IMR-90 (cell line): Measurements from ENCODE around the gene HS3ST6. TPM values are rescaled to one million over a fixed set of nuclear protein-coding genes. Genes with fewer than 3 reads are reported as not detected.

Experiments used
- ATAC-seq: fragments of 200-7000 bp; cut with Tn5 transposase; 2 replicates; pipeline ENCODE4 v1.9.1; 2020; ENCODE audit warnings: low read depth, mild to moderate bottlenecking, moderate library complexity
- BruUV-seq: library from RNA; stranded (reverse); fragments of 400-500 nt; replicated peaks from 2 replicates; lab custom pipeline; 2021; lab: Mats Ljungman, UMichigan
- CTCF ChIA-PET: fragments of 300-600 bp; formaldehyde crosslinking; extraction: SDS; loops from one replicate; lab custom pipeline; 2021; ENCODE audit warnings: antibody characterized with exemption; lab: Yijun Ruan, JAX
- POLR2A ChIA-PET: fragments of 300-600 bp; sonication (Branson Sonifier 250); formaldehyde crosslinking; loops from one replicate; lab custom pipeline; 2022; ENCODE audit warnings: antibody characterized with exemption; ENCODE audit not compliant: unreplicated experiment; lab: Charles Lee
- DNase-seq: peaks from one replicate; pipeline ENCODE4 v3.0.0; 2013
- H2AFZ ChIP-seq: replicated peaks from 2 replicates; pipeline ENCODE3; 2013; ENCODE audit warnings: low read length, mild to moderate bottlenecking; ENCODE audit not compliant: poor library complexity
- H2AK5ac ChIP-seq: 2 replicates; pipeline ENCODE4 v1.6.1; 2013; ENCODE audit warnings: low read depth, low read length, inconsistent platforms
- H2AK9ac ChIP-seq: replicated peaks from 2 replicates; pipeline ENCODE3; 2013; ENCODE audit warnings: mild to moderate bottlenecking, low read depth, low read length, moderate library complexity; ENCODE audit not compliant: poor library complexity
- H2BK120ac ChIP-seq: 2 replicates; pipeline ENCODE4 v1.6.1; 2013; ENCODE audit warnings: low read depth, low read length, inconsistent platforms
- H2BK15ac ChIP-seq: 3 replicates; pipeline ENCODE4 v1.6.1; 2013; ENCODE audit warnings: low read depth, low read length, inconsistent platforms
- H2BK20ac ChIP-seq: 2 replicates; pipeline ENCODE4 v1.6.1; 2013; ENCODE audit warnings: low read depth, mild to moderate bottlenecking, inconsistent platforms, low read length, moderate library complexity
- H2BK5ac ChIP-seq: 2 replicates; pipeline ENCODE4 v1.6.1; 2013; ENCODE audit warnings: mild to moderate bottlenecking, low read depth, low read length, inconsistent platforms; ENCODE audit not compliant: poor library complexity, severe bottlenecking
- H3K14ac ChIP-seq: replicated peaks from 2 replicates; pipeline ENCODE4 v1.6.1; 2013; ENCODE audit warnings: low read depth, low read length, inconsistent platforms
- H3K18ac ChIP-seq: 2 replicates; pipeline ENCODE4 v1.6.1; 2013; ENCODE audit warnings: low read depth, low read length, control low read depth
- H3K23ac ChIP-seq: 2 replicates; pipeline ENCODE4 v1.6.1; 2013; ENCODE audit warnings: low read depth, low read length, inconsistent platforms
- H3K27ac ChIP-seq: 2 replicates; pipeline ENCODE4 v1.5.1; 2013; ENCODE audit warnings: mild to moderate bottlenecking, control low read depth, low read length; ENCODE audit not compliant: insufficient read depth
- H3K27me3 ChIP-seq: 2 replicates; pipeline ENCODE4 v1.6.1; 2013; ENCODE audit warnings: low read length; ENCODE audit not compliant: control insufficient read depth, insufficient read depth
- H3K36me3 ChIP-seq: 2 replicates; pipeline ENCODE4 v1.6.1; 2013; ENCODE audit warnings: low read length, mixed read lengths; ENCODE audit not compliant: control insufficient read depth, insufficient read depth
- H3K4ac ChIP-seq: 2 replicates; pipeline ENCODE4 v1.6.1; 2013; ENCODE audit warnings: low read depth, low read length, inconsistent platforms
- H3K4me1 ChIP-seq: 2 replicates; pipeline ENCODE4 v1.6.1; 2013; ENCODE audit warnings: low read length, mixed read lengths; ENCODE audit not compliant: control insufficient read depth, insufficient read depth
- H3K4me2 ChIP-seq: 2 replicates; pipeline ENCODE4 v1.6.1; 2013; ENCODE audit warnings: low read depth, mild to moderate bottlenecking, control low read depth, low read length, moderate library complexity
- H3K4me3 ChIP-seq: 2 replicates; pipeline ENCODE4 v1.5.1; 2013; ENCODE audit warnings: low read depth, mild to moderate bottlenecking, control low read depth, low read length, moderate library complexity; ENCODE audit not compliant: insufficient read depth
- H3K56ac ChIP-seq: 2 replicates; pipeline ENCODE4 v1.6.1; 2013; ENCODE audit warnings: low read length, inconsistent platforms; ENCODE audit not compliant: insufficient read depth; ENCODE audit errors: extremely low read depth
- H3K79me1 ChIP-seq, 2 experiments: 2 replicates each; pipeline ENCODE4 v1.6.1; 2013; ENCODE audit warnings: low read length in 2 of 2, inconsistent platforms in 1 of 2, low read depth in 1 of 2
- H3K9ac ChIP-seq: 2 replicates; pipeline ENCODE4 v1.6.1; 2013; ENCODE audit warnings: low read depth, low read length, control low read depth
- H3K9me1 ChIP-seq: 2 replicates; pipeline ENCODE4 v1.6.1; 2013; ENCODE audit warnings: low read length, inconsistent platforms; ENCODE audit not compliant: insufficient read depth
- H3K9me3 ChIP-seq: 2 replicates; pipeline ENCODE4 v1.6.1; 2013; ENCODE audit warnings: low read length; ENCODE audit not compliant: control insufficient read depth, insufficient read depth
- H4K20me1 ChIP-seq: 2 replicates; pipeline ENCODE4 v1.6.1; 2013; ENCODE audit warnings: low read length, inconsistent platforms; ENCODE audit not compliant: insufficient read depth
- H4K5ac ChIP-seq: 2 replicates; pipeline ENCODE4 v1.6.1; 2013; ENCODE audit warnings: mild to moderate bottlenecking, low read depth, low read length, control low read depth
- H4K8ac ChIP-seq, 2 experiments: 2 replicates each; pipeline ENCODE4 v1.6.1; 2013; ENCODE audit warnings: low read depth in 2 of 2, low read length in 2 of 2, control low read depth in 1 of 2, inconsistent platforms in 1 of 2
- H4K91ac ChIP-seq: 2 replicates; pipeline ENCODE4 v1.6.1; 2013; ENCODE audit warnings: low read depth, low read length, inconsistent platforms; ENCODE audit not compliant: insufficient read depth
- BHLHE40 ChIP-seq: fragments of 150-350 bp; IDR thresholded peaks from 2 replicates; pipeline ENCODE4 v1.6.1; 2016; ENCODE audit warnings: mild to moderate bottlenecking, low read depth, low read length
- CHD1 ChIP-seq: IDR thresholded peaks from 2 replicates; pipeline ENCODE4 v1.6.1; 2012; ENCODE audit warnings: low read depth, low read length, improper control_type of control experiment
- CTCF ChIP-seq: conservative IDR thresholded peaks from 2 replicates; pipeline ENCODE4 v1.5.1; 2012; ENCODE audit warnings: mild to moderate bottlenecking, low read depth, low read length, improper control_type of control experiment
- ELK1 ChIP-seq: fragments of 150-350 bp; IDR thresholded peaks from 2 replicates; pipeline ENCODE4 v1.6.1; 2016; ENCODE audit warnings: low read depth, mild to moderate bottlenecking, low read length, moderate library complexity, borderline replicate concordance
- FOS ChIP-seq: fragments of 150-350 bp; IDR thresholded peaks from 2 replicates; pipeline ENCODE4 v1.6.1; 2016; ENCODE audit warnings: low read depth, low read length
- MAFK ChIP-seq: IDR thresholded peaks from 2 replicates; pipeline ENCODE4 v1.6.1; 2012; ENCODE audit warnings: low read depth, low read length, improper control_type of control experiment
- MAZ ChIP-seq: IDR thresholded peaks from 2 replicates; pipeline ENCODE4 v1.6.1; 2012; ENCODE audit warnings: low read depth, mild to moderate bottlenecking, low read length, improper control_type of control experiment, moderate library complexity, borderline replicate concordance
- MXI1 ChIP-seq: IDR thresholded peaks from 2 replicates; pipeline ENCODE4 v1.6.1; 2012; ENCODE audit warnings: low read depth, mild to moderate bottlenecking, low read length, moderate library complexity, borderline replicate concordance
- NFE2L2 ChIP-seq: fragments of 150-350 bp; IDR thresholded peaks from 2 replicates; pipeline ENCODE4 v1.6.1; 2016; ENCODE audit warnings: low read depth, mild to moderate bottlenecking, low read length
- RAD21 ChIP-seq: IDR thresholded peaks from 2 replicates; pipeline ENCODE4 v1.6.1; 2012; ENCODE audit warnings: low read length, improper control_type of control experiment
- RCOR1 ChIP-seq: IDR thresholded peaks from 2 replicates; pipeline ENCODE4 v1.6.1; 2012; ENCODE audit warnings: mild to moderate bottlenecking, low read length, improper control_type of control experiment; ENCODE audit not compliant: insufficient replicate concordance
- RFX5 ChIP-seq: IDR thresholded peaks from 2 replicates; pipeline ENCODE4 v1.8.0; 2012; ENCODE audit warnings: low read depth, mild to moderate bottlenecking, low read length, moderate library complexity
- SMC3 ChIP-seq: fragments of 150-350 bp; IDR thresholded peaks from 2 replicates; pipeline ENCODE4 v1.6.1; 2016; ENCODE audit warnings: low read depth, mild to moderate bottlenecking, antibody characterized with exemption, low read length, moderate library complexity
- WGBS, 2 experiments: methylation state at CpG; one replicate each; pipeline versions ENCODE4 v1.1.5 to v1.1.7; 2013; ENCODE audit warnings: missing lambda C conversion rate in 2 of 2; ENCODE audit not compliant: insufficient read length in 1 of 2; ENCODE audit errors: extremely low coverage in 2 of 2; 5-methylcytosine and 5-hydroxymethylcytosine counted together
- dilution Hi-C: fragments of 300-500 bp; cut with HindIII; formaldehyde crosslinking; loops from one replicate; pipeline ENCODE4 v1.14.3; 2018; ENCODE audit warnings: low sequenced_read_pairs; ENCODE audit not compliant: unreplicated experiment
- in situ Hi-C: fragments of 300-500 bp; cut with MboI; formaldehyde crosslinking; loops from 3 replicates; pipeline ENCODE4 v1.14.3; 2019; ENCODE audit warnings: low sequenced_read_pairs, inconsistent platforms, mixed read lengths
- intact Hi-C: fragments of 100-400 bp; cut with micrococcal nuclease; formaldehyde crosslinking; loops from 2 replicates; pipeline ENCODE4 v1.10.0; 2022
- polyA plus RNA-seq, 3 experiments: library from polyadenylated mRNA; depleted of rRNA; stranded (reverse); fragments of >200 nt; gene quantifications; 2 replicates each; pipeline ENCODE4 v1.2.3, GENCODE V29; 2012; ENCODE audit warnings: low replicate concordance in 1 of 3
- total RNA-seq: library from RNA; depleted of rRNA; stranded (reverse); fragments of >200 nt; gene quantifications from 2 replicates; pipeline ENCODE4 v1.2.3, GENCODE V29; 2012

HS3ST6 gene
- total and polyA plus RNA-seq, 2 of the 4 experiments (the other 2 are of a cell fraction) = not detected

GRCh38 chr16:1917056-1917664, 1.1 kb downstream of the HS3ST6 start:
- no peak for ATAC-seq

More at GRCh38 chr16:1917056-1917664, 1.1 kb downstream of the HS3ST6 start:
- WGBS, 2 experiments = 6% methylated on average over 12 of the region's 22 CpGs; no CpG with 5 or more reads in 1 of the 2 experiments
- ChIA-PET POLR2A (no interaction called here), CTCF (no interaction called here)
- H3K9ac ChIP-seq = no peak overlapping the region
- no peak overlapping the region for H2AFZ ChIP-seq
- H3K23ac ChIP-seq = no peak overlapping the region
- no peak overlapping the region for H2AK9ac ChIP-seq
- H2AK5ac ChIP-seq = no peak overlapping the region
- intact Hi-C loops (no loop called here), dilution Hi-C loops (no loop called here), in situ Hi-C loops (no loop called here)
- H3K4ac ChIP-seq = no peak overlapping the region
- H2BK20ac ChIP-seq = no peak overlapping the region
- no peak overlapping the region for H2BK15ac ChIP-seq
- no peaks in the 10 kb centered on the region for H3K9me3 ChIP-seq
- H4K8ac ChIP-seq = no peak overlapping the region
- H3K14ac ChIP-seq = no peak overlapping the region
- H4K5ac ChIP-seq = no peak overlapping the region
- H3K36me3 ChIP-seq = no peaks in the 10 kb centered on the region
- no peak overlapping the region for H2BK120ac ChIP-seq
- H3K4me2 ChIP-seq = no peak overlapping the region
- no peak for TF ChIP-seq MAFK
- TF ChIP-seq RAD21 = no peak
- no peak for TF ChIP-seq ELK1
- no peak for TF ChIP-seq RCOR1
- no peak for TF ChIP-seq CHD1
- no peak for TF ChIP-seq CTCF
- TF ChIP-seq SMC3 = no peak
- no peak for TF ChIP-seq FOS
- TF ChIP-seq BHLHE40 = no peak
- no peak for TF ChIP-seq MXI1
- TF ChIP-seq MAZ = no peak
- TF ChIP-seq RFX5 = no peak
- TF ChIP-seq NFE2L2 = no peak
- no peak overlapping the region for H3K56ac ChIP-seq
- DNase-seq = no peak
- no peaks in the 10 kb centered on the region for H3K79me1 ChIP-seq
- H2BK5ac ChIP-seq = no peak overlapping the region
- H3K4me1 ChIP-seq = no peaks in the 10 kb centered on the region
- no peak overlapping the region for H3K18ac ChIP-seq
- H3K9me1 ChIP-seq = no peaks in the 10 kb centered on the region; the same call in 1 of the 2 replicates
- BruUV-seq = no TSS peak
- H4K20me1 ChIP-seq = no peaks in the 10 kb centered on the region
- peaks cover 82% of the 10 kb centered on the region for H3K27me3 ChIP-seq
- no peak overlapping the region for H3K27ac ChIP-seq
- no peak overlapping the region for H4K91ac ChIP-seq
- H3K4me3 ChIP-seq = no peak overlapping the region
